GM19099 (cell line): ENCODE data around the gene ADARB1.

Source experiments
- POLR2A ChIP-seq: IDR thresholded peaks from 3 replicates; pipeline ENCODE4 v1.6.1; 2011; ENCODE audit warnings: low read depth; ENCODE audit not compliant: insufficient read length; ENCODE audit errors: extremely low read depth

Gene ADARB1

GRCh38 chr21:45256021-45256911 is 181.9 kb downstream of the ADARB1 start:
- TF ChIP-seq POLR2A = no peak

- TF ChIP-seq POLR2A = no peak
Observed at GRCh38 chr21:45256912-45257672, 182.7 kb downstream of the ADARB1 start.

DNA sequence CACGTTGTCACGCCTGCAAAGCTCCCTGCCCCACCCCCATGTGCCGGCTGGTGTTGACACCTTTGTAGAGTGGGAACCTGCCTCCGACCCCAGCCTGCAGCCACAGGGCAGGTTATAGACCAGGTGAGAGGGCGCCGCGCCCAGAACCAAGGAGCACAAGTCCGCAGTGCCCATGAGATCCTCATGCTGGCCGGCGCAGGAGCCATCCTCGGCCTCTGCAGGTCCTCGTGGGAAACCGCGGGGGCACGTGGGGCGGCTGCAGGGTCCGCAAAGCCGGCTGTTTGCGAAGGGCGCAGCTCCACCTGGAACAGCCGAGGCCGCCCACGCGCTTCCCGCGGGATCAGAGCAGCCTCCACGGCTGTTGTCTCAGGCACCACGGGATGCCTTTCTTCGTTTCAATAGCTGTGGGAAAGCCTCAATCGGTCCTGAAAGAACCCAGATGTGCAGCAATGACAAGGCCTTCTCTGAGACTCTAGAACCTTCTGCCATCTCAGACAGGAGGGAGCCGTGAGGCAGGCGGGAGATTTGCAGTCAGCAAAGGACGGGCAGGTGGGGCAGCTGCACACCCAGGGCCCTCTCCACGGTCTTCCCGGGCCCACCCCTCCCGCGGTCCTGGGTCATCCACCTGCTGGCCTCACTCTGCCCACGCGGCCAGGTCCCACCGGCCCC is 183.4 kb downstream of the ADARB1 start:
- TF ChIP-seq POLR2A = no peak

DNA sequence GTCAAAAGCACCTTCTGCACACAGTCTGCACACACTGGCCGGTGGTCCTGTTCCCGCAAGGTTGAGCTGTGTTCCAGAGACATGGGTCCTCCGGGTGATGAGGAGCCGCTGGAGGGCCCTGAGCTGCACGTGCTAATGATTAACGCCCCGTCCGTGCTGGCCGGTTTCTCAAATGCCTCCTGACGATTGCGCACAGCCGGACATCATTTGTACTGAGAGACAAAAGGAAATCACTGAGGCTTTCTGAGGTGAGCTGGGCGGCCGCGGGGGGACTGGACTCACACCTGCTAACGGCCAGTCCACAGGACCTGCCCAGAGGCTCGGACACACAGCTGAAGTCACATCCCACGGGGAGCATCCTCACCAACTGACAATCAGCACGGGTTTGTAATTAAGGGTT is 184.1 kb downstream of the ADARB1 start:
- TF ChIP-seq POLR2A = no peak

- no peak for TF ChIP-seq POLR2A
Observed at GRCh38 chr21:45259206-45259840, 184.9 kb downstream of the ADARB1 start.

DNA sequence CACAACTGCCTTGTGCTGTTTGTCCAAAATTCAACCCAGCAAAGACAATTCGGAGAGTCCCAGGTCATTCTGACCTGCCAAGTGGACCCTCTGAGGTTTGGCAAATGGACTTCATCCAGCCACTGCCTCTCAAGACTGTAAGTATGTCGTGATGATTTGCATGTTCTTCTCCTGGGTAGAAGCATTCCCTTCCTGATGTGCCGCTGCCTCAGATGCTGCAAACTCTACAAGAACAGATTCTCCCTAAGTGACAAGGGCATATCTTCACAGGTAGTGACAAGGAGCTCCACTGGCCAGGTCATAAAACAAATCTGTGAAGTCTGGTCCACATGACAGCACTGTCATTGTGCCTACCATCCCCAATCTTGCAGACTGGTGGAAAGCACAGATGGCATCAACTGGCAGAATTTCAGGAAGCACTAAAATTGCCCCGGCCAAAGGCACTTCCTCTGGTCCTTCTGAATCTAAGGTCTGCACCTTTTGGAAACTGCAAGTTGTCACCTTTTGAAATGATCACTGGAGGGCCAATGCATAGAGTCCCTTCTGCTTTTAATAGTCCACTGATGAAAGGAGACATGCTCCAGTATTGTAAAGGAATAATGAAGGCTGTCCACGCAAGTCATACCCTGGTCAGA is 185.9 kb downstream of the ADARB1 start:
- TF ChIP-seq POLR2A = no peak

GRCh38 chr21:45261093-45261492 is 186.7 kb downstream of the ADARB1 start:
- no peak for TF ChIP-seq POLR2A

- no peak for TF ChIP-seq POLR2A
Observed at GRCh38 chr21:45262041-45262581, 187.7 kb downstream of the ADARB1 start.

- TF ChIP-seq POLR2A = no peak
Observed at GRCh38 chr21:45262616-45263015, 188.2 kb downstream of the ADARB1 start.

DNA sequence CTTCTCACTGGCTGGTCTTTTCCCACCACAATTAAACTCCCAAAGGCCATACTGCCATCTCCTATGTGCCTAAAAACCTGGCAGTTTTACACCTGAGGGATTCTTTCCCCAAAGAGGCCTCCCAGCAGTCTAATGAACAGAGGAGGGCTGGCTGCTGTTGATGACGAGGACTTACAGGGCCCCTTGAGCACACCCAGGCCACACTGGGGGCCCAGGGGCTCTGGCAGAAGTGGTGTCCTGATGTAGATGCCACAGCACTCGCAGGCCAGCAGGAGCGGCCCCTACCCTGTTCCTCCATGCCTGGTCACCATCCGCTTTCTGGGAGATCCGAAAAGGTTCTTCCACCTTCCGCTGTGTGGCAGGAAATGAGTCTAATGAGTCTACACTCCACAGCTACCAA is 189.2 kb downstream of the ADARB1 start:
- no peak for TF ChIP-seq POLR2A

DNA sequence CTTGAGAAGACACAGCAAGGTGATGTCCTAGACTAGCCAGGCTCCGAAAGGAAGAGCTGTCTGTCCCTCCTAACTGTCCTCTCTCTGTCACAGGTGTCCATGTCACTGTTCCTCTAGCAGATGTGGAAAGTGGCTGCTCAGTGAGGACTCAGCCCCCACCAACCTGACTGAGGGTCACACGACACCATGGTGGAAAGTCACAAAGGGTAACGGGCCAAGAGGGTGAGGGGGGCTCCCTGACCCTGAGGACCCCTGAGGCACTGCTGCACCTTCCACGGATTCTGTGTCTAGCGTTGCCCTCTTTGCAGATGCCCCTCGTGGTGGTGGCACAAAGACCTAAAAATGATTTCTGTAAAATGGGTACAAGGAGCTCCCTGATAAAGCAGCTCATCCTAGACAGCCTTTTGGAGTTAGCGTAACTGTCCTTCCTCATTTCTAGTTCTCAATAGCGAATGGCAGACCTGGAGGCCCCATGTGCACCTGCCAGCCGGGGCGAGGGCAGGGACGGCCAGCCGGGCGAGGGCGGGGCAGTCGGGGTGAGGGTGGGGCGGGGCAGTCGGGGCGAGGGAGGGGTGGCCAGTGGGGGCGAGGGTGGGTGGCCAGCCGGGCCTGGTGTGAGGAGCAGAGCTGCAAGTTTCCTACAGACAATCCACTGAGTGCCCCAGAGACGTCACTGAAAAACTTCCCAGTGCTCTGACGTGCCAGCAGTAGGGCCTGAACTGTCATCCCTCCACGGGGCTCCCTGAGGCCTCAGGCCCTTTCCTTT is 189.9 kb downstream of the ADARB1 start:
- TF ChIP-seq POLR2A = no peak

- no peak for TF ChIP-seq POLR2A
Observed at GRCh38 chr21:45264912-45265515, 190.6 kb downstream of the ADARB1 start.

DNA sequence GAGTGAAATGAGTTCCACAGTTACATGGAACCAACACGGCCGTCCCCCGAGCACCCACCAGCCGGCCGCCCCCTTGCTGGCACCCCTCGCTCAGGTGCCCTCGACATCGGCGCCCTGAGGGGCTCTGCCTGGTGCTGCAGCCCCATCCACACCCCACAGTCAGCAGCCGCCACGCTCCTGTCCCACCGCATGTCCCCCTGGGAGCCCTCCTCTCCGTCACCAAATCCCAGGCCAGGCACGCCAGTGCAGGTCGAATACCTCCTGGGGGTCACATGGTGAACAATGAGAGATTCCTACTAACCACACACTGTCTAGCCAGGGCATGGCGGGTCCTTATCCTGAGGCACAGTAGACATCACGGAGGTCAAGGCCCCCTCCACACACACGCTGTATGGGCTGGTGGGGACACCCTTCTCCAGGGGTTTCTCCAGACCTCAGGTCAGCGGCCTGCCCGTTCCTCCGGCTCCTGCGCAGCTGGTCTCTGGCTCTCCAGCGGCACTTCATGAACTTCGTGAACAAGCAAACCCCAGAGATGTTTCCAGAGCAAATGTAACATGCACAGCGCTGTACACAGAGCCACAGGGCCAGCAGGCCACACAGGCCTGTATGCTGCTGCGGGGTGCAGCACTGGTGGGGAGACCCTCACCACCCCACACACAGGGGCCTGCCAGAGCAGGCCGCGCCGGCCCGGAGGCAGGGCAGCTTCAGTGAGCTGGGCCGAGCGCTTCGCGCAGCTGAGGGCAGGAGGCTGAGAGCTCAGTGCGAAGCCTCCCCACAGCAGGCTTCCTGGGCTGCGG is 191.5 kb downstream of the ADARB1 start:
- no peak for TF ChIP-seq POLR2A
